Liver (tissue), 3 donors: Measurements from ENCODE around the gene TUBA4A.

ENCODE experiments used
- GABPA ChIP-seq, 2 donors: IDR thresholded peaks in 1 of 2; conservative IDR thresholded peaks in 1 of 2; 2 replicates each; pipeline ENCODE4 v1.6.1; 2016; ENCODE audit warnings: antibody characterized with exemption in 2 of 2, mild to moderate bottlenecking in 1 of 2, moderate library complexity in 1 of 2
- JUND ChIP-seq, 2 donors: IDR thresholded peaks; 2 replicates each; pipeline ENCODE4 v1.6.1; 2016; ENCODE audit warnings: antibody characterized with exemption in 2 of 2
- RAD21 ChIP-seq, 2 donors: IDR thresholded peaks; 2 replicates each; pipeline ENCODE4 v1.6.1; 2016; ENCODE audit warnings: antibody characterized with exemption in 2 of 2, mild to moderate bottlenecking in 2 of 2
- SP1 ChIP-seq: IDR thresholded peaks from 2 replicates; pipeline ENCODE4 v1.6.1; 2018; ENCODE audit warnings: antibody characterized with exemption, mild to moderate bottlenecking
- TAF1 ChIP-seq: conservative IDR thresholded peaks from 2 replicates; pipeline ENCODE4 v1.6.1; 2016; ENCODE audit warnings: antibody characterized with exemption, mild to moderate bottlenecking
- TF ChIP-seq, protein P1 (sequence below): fragments of 150-350 bp; IDR thresholded peaks from 2 replicates; pipeline ENCODE4 v1.5.1; 2017; ENCODE audit warnings: improper control_type of control experiment, low read depth, low read length; ENCODE audit not compliant: missing input control
- TF ChIP-seq, protein P2 (sequence below): IDR thresholded peaks from 2 replicates; pipeline ENCODE4 v1.6.1; 2016; ENCODE audit warnings: antibody characterized with exemption
- TF ChIP-seq, protein P3 (sequence below): IDR thresholded peaks from 2 replicates; pipeline ENCODE4 v1.6.1; 2016; ENCODE audit warnings: antibody characterized with exemption
- TF ChIP-seq, protein P4 (sequence below): IDR thresholded peaks from 2 replicates; pipeline ENCODE4 v1.6.1; 2016; ENCODE audit warnings: antibody characterized with exemption, mild to moderate bottlenecking
- TF ChIP-seq, protein P5 (sequence below): IDR thresholded peaks from 2 replicates; pipeline ENCODE4 v1.6.1; 2016; ENCODE audit warnings: antibody characterized with exemption
- donor health status: healthy.
- donor health status: healthy.

DNA sequence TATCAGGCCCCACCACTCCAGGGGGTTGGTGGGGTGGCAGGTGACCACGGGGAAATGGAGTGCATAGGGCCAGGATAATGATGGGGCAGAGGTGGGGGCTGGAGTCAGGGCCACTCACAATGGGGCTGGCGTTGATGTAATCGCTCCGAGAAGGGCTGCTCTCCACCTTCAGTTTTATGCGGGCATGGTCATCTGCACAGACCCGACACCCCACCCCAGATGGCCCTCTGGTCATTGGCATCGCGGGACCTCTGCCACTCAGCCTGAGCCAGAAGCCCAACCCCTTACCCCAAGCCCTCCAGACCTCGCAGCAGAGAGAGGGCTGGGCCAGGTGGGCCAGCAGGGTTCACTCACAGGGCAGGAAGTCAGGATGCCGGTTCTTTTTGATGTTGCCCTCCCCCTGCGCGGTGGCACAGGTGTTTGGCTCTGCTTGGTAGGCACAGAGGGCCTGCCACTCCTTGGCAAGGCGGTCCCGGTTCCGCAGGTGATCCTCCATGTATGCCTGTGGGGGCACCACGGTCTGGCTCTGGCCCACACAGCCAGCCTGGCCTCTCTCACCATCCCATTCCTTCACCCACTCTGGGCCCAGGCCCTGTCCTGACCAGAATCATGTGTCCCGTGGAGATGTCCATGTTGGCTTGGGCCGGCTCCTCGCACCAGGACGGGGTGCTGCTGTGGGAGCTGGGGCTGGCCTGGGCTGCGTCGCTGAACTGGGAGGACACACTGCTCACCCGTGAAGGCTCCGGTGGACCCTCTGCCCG lies 43.1 kb upstream of the TUBA4A start:
- TF ChIP-seq GABPA (IDR thresholded peaks at IDR 0.05 in 1 of 2, conservative IDR thresholded peaks at IDR 0.05 in 1 of 2) = no peak
- TF ChIP-seq, protein P1, sequence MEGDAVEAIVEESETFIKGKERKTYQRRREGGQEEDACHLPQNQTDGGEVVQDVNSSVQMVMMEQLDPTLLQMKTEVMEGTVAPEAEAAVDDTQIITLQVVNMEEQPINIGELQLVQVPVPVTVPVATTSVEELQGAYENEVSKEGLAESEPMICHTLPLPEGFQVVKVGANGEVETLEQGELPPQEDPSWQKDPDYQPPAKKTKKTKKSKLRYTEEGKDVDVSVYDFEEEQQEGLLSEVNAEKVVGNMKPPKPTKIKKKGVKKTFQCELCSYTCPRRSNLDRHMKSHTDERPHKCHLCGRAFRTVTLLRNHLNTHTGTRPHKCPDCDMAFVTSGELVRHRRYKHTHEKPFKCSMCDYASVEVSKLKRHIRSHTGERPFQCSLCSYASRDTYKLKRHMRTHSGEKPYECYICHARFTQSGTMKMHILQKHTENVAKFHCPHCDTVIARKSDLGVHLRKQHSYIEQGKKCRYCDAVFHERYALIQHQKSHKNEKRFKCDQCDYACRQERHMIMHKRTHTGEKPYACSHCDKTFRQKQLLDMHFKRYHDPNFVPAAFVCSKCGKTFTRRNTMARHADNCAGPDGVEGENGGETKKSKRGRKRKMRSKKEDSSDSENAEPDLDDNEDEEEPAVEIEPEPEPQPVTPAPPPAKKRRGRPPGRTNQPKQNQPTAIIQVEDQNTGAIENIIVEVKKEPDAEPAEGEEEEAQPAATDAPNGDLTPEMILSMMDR = no peak
- TF ChIP-seq, protein P2, sequence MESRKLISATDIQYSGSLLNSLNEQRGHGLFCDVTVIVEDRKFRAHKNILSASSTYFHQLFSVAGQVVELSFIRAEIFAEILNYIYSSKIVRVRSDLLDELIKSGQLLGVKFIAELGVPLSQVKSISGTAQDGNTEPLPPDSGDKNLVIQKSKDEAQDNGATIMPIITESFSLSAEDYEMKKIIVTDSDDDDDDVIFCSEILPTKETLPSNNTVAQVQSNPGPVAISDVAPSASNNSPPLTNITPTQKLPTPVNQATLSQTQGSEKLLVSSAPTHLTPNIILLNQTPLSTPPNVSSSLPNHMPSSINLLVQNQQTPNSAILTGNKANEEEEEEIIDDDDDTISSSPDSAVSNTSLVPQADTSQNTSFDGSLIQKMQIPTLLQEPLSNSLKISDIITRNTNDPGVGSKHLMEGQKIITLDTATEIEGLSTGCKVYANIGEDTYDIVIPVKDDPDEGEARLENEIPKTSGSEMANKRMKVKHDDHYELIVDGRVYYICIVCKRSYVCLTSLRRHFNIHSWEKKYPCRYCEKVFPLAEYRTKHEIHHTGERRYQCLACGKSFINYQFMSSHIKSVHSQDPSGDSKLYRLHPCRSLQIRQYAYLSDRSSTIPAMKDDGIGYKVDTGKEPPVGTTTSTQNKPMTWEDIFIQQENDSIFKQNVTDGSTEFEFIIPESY = no peak
- TF ChIP-seq TAF1 = no peak
- no peak for TF ChIP-seq SP1
- TF ChIP-seq, protein P3, sequence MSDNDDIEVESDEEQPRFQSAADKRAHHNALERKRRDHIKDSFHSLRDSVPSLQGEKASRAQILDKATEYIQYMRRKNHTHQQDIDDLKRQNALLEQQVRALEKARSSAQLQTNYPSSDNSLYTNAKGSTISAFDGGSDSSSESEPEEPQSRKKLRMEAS = no peak
- TF ChIP-seq, protein P4, sequence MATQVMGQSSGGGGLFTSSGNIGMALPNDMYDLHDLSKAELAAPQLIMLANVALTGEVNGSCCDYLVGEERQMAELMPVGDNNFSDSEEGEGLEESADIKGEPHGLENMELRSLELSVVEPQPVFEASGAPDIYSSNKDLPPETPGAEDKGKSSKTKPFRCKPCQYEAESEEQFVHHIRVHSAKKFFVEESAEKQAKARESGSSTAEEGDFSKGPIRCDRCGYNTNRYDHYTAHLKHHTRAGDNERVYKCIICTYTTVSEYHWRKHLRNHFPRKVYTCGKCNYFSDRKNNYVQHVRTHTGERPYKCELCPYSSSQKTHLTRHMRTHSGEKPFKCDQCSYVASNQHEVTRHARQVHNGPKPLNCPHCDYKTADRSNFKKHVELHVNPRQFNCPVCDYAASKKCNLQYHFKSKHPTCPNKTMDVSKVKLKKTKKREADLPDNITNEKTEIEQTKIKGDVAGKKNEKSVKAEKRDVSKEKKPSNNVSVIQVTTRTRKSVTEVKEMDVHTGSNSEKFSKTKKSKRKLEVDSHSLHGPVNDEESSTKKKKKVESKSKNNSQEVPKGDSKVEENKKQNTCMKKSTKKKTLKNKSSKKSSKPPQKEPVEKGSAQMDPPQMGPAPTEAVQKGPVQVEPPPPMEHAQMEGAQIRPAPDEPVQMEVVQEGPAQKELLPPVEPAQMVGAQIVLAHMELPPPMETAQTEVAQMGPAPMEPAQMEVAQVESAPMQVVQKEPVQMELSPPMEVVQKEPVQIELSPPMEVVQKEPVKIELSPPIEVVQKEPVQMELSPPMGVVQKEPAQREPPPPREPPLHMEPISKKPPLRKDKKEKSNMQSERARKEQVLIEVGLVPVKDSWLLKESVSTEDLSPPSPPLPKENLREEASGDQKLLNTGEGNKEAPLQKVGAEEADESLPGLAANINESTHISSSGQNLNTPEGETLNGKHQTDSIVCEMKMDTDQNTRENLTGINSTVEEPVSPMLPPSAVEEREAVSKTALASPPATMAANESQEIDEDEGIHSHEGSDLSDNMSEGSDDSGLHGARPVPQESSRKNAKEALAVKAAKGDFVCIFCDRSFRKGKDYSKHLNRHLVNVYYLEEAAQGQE = no peak
- TF ChIP-seq RAD21 (IDR thresholded peaks at IDR 0.05) = no peak
- no peak for TF ChIP-seq JUND (IDR thresholded peaks at IDR 0.05)
- TF ChIP-seq, protein P5, sequence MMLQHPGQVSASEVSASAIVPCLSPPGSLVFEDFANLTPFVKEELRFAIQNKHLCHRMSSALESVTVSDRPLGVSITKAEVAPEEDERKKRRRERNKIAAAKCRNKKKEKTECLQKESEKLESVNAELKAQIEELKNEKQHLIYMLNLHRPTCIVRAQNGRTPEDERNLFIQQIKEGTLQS = no peak
